Endometrium (tissue), 2 donors: Measurements from ENCODE around the gene UCK2.

Experiments
- FAIRE-seq: peaks from 2 replicates; lab custom pipeline; 2012; peaks lifted over from hg19 to GRCh38; lab: Jason Lieb, UNC
- donor health status: control.
- donor health status: control.

Gene UCK2

DNA sequence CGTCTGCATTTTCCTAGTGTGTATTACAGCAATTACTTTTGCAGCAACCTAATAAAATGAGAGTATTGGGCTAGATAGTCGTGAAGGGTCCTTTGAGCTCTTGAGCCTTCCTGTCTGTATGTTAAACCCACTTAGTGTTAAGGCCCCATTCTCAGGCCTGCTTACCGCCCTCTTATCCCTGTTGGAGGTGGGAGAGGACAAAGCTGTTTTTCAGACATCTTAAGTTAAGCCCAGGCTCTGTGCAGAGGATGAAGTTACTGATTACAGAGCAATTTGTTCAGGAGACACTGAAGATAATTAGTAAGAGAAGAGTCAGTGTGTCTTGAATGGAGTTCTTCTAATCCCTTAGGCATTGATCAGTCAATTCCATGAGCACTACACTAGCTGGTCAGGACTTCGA lies 114.6 kb downstream of the UCK2 start:
- no peak for FAIRE-seq

DNA sequence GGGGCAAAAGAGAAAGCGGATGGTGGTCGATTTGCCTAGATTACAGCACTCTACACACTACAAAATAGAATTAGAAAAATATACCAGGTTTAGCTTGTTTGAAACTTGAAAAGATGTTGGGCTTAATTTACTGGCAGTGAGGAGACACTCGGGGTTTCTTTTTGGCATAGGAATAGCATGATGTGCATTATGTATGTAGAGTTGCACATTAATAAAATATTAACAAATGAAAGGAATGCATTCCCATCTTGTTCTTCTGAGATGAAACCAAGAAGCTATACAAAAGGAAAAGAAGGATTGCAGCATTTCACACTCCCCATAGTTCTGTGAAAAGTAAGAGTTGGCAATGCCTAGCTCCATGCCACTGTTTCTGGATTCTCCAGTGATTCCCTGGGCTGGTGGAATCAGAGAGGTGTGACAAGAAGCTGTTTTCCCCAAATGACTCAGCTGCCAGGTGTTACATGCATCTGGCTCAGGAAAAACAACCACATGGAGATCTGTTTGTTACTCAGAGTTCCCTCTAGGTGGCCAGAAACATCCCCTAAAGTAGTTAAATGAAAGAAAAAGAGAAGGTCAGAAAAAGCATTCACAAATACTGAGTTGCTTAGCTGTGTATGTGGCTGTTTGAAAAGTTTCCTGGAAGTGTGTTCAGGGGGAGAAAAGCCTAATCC lies 115.6 kb downstream of the UCK2 start:
- no peak for FAIRE-seq

DNA sequence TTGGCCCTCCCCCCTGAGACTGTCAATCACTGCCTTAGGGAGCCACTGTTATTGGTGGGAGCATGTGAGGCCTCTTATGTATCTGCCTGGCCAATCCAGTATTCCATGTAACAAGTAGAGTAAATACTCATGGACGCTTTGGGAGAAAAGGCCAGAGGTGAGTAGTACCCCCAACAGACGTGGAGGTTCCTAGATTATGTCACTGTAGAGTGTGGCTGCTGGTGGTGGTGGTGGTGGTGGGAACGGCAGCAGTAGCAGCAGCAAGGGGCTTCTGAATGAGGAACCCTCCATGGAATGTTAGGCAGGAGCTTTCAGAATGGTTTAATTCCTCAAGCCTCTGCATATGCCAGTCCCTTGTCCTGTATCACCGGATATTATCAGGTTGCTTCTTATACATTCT lies 118.5 kb downstream of the UCK2 start:
- no peak for FAIRE-seq

DNA sequence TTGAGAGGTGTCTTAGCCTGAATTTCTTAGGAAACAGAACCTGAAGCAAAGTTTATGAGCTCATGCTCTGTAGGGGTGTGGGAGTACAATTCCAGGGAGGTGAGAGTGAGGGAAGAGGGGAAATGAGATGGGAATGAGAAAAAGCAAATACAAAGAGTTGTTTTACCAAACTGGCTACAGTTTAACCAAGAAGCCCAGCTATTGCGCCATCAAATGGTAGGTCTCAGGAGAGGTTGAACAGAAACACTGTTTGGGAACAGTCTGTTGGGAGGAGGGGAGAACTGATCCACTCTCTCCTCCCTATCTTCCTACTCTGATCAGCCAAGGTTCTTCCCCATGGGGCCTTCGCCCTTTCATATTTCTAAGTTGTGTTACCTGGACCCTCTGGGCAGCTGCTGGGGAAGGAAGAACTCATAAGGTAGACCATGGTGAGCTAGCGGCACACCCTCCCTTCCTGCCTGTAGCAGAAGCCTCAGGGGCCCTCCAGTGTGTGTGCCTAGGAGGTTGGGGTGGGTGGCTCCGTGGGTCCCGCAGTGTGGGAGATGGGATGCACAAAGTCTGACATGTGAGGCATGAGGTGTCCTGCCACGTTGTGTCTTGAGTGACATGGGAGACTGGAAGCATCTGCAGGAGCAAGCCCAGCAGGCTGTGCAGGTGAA lies 120.5 kb downstream of the UCK2 start:
- FAIRE-seq: no peak

DNA sequence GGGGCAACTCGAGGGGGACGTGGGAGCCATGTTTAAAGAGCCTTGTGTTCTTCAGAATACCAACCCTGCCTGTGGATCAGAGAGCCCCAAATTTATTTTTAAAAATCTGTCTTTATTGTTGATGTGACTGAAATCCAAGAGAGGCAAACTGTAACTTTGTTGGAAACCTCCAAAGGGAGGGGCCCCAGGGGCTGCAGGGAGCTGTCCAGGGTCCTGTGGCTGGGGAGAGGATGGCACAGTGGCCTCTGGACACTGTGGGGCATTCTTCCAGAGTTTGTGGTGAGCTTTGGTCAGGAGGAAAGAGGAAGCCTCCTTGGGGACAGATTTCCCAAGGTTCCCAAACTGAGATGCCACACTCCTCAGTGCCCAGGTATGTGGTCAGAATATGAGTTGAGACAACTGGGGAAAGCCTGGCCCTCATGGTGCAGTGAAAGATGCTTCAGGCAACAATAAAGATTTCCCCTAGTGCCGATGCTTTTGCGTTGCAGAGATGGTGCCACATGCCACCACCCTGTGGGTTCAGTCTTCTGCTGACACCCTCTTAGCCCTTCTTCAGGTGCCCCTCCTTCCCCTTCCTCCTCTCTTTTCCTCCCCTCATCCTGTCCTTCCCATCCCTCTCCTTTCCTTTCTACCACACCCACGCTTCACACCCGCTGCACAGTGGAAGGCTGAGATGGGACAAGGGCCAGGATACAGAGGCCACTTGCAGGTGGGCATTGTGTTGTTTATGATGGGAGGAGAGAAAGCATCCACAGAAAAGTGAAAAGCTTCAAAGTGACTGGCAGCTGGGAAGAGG lies 122.1 kb downstream of the UCK2 start:
- no peak for FAIRE-seq

DNA sequence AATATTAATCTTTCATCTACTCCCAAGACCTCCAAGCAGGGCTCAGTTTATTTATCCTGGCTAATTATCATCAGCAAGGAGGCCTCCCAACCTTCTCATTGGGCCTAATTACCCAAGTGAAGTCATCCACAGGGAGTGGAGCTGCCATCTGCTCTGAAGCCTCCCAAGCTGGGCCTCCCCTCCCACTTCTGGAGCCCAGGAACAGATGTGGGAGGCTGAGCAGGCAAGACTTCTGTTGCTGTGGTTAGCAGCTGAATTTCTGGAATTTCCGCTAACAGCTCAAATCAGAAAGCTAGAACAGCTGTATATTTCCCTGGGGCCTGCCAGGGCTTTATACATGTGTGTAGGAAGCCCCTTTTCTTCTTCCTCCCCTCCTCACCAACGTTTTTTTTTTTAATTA lies 127.5 kb downstream of the UCK2 start:
- no peak for FAIRE-seq

DNA sequence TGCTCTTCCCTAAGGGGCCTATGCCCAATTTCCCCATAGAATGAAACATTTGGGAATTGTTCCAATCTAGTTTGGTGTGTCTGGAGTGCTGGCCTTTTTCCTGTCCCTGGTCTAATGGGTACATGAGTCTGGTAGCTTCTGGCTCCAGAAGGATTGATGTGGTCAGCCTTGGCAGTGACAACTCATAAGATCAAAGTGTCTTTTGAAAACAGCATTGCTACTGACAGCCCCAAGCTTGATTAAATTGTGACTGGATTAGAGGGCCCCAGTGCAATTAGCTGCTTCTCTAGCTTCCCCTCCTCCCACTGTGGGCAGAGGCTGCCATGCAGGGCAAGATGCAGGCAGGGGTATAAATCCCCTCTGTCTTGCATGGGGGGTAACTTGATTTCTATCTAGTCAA lies 130.9 kb downstream of the UCK2 start:
- FAIRE-seq: no peak

DNA sequence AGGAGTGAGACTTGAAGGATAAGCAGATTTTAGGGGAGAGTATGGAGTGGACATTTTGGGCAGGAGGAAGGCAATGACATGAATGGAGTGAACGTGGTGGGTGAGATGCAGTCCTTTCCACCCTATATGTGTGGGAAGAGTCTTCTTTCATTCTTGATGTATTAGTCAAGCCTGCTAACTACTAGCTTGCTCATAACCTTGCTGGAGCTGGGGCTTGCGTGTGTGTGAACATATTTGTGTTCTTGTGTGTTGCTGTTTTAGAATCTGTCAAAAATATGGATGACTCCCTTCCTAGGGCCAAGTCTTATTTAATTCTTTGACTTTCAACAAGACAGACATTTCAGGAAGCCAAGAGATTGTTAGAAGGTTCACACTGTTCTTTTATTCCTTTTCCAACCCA lies 132.7 kb downstream of the UCK2 start:
- FAIRE-seq: no peak

DNA sequence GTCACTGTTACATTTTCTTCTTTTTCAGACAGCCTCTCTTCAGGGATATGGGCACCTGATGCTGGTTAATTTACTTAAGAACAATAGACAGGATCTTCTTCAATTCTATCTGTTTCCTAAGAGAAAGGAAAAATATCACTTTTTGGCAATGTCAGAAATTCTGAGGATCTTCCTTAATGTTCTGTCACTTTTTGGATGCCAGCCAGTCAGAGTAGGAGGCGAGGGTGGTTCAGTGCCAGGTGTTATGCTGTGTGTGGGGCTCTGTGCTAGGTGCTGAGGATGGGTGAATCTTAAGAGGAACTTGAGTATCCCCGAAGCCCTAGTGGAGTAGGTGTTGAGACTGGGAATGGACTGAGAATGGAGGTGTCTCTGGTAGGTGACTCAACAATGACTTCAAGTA lies 133.5 kb downstream of the UCK2 start:
- no peak for FAIRE-seq
